Suprapubic skin (tissue), 4 donors: Measurements from ENCODE around the gene TAPT1. TPM values are rescaled to one million over a fixed set of nuclear protein-coding genes. Genes with fewer than 3 reads are reported as not detected.

Experiments
- DNase-seq, 2 donors: peaks; one replicate each; pipeline ENCODE4 v3.0.0-alpha.2; 2019; ENCODE audit warnings: low spot score in 2 of 2
- H3K27ac ChIP-seq: fragments of 200-600 bp; sonication (generic); one replicate; pipeline ENCODE4 v1.5.1; 2019
- H3K27me3 ChIP-seq: fragments of 200-600 bp; sonication (generic); one replicate; pipeline ENCODE4 v1.5.1; 2019
- H3K36me3 ChIP-seq: fragments of 200-600 bp; sonication (generic); one replicate; pipeline ENCODE4 v1.5.1; 2019
- H3K4me1 ChIP-seq: fragments of 200-600 bp; sonication (generic); one replicate; pipeline ENCODE4 v1.5.1; 2019
- H3K4me3 ChIP-seq: fragments of 200-600 bp; sonication (generic); one replicate; pipeline ENCODE4 v1.5.1; 2019; ENCODE audit warnings: mild to moderate bottlenecking
- H3K9me3 ChIP-seq: fragments of 200-600 bp; sonication (generic); one replicate; pipeline ENCODE4 v1.5.1; 2019
- EP300 ChIP-seq: sonication (generic); formaldehyde crosslinking; IDR thresholded peaks from one replicate; pipeline ENCODE4 v1.6.1; 2017; ENCODE audit warnings: antibody characterized with exemption
- POLR2A ChIP-seq, 2 donors: fragments of 450-650 bp; IDR thresholded peaks; one replicate each; pipeline ENCODE4 v1.6.1; 2017; ENCODE audit warnings: antibody characterized with exemption in 2 of 2, mild to moderate bottlenecking in 2 of 2, moderate library complexity in 2 of 2
- POLR2AphosphoS5 ChIP-seq, 3 donors: sonication (generic); formaldehyde crosslinking; IDR thresholded peaks; one replicate each; pipeline ENCODE4 v1.6.1; 2017; ENCODE audit warnings: antibody characterized with exemption in 3 of 3
- WGBS: methylation state at CpG from one replicate; pipeline ENCODE4 v1.1.5; 2018; 5-methylcytosine and 5-hydroxymethylcytosine counted together
- total RNA-seq, 4 donors: library from RNA; depleted of rRNA; stranded (reverse); fragments of >200 nt; gene quantifications; one replicate each; pipeline ENCODE4 v1.1.0, GENCODE V29; 2016
- TF ChIP-seq, protein P1 (sequence below), 2 donors: fragments of 200-600 bp in 1 of 2; fragments of 450-650 bp in 1 of 2; sonication (generic) in 1 of 2; IDR thresholded peaks; one replicate each; pipeline ENCODE4 v1.5.1; 2016 to 2019; ENCODE audit warnings: antibody characterized with exemption in 2 of 2, mild to moderate bottlenecking in 1 of 2, moderate library complexity in 1 of 2

Gene TAPT1
- total RNA-seq, 4 donors from 2014 or later: 15.3 to 57.2 (median 23.7) TPM

DNA sequence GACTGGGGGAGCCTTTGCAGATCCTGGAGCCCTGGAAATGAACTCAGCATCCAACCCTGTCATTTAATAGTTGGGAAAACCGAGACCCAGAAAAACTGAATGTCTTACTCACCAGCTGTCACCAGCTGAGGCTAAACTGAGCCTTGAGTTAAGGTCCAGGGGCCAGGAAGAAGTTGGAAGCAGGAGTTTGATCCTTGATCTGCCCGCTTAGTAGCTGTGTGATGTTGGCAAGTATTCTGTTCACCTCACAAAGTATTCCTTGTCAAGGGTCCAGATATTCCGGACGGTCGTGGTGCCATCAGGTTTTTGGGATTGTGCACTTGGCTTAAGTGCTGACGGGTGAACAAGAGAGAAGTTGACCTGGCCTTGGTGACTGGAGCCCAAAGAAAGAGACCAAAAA, 111.7 kb downstream of the TAPT1 start:
- no peak for DNase-seq
- H3K27me3 ChIP-seq: no peaks in the 10 kb centered on the region
- H3K36me3 ChIP-seq: no peaks in the 10 kb centered on the region
- TF ChIP-seq EP300 (no peak), POLR2A (IDR thresholded peaks at IDR 0.05) (no peak), POLR2AphosphoS5 (IDR thresholded peaks at IDR 0.05) (no peak)
- TF ChIP-seq, protein P1, sequence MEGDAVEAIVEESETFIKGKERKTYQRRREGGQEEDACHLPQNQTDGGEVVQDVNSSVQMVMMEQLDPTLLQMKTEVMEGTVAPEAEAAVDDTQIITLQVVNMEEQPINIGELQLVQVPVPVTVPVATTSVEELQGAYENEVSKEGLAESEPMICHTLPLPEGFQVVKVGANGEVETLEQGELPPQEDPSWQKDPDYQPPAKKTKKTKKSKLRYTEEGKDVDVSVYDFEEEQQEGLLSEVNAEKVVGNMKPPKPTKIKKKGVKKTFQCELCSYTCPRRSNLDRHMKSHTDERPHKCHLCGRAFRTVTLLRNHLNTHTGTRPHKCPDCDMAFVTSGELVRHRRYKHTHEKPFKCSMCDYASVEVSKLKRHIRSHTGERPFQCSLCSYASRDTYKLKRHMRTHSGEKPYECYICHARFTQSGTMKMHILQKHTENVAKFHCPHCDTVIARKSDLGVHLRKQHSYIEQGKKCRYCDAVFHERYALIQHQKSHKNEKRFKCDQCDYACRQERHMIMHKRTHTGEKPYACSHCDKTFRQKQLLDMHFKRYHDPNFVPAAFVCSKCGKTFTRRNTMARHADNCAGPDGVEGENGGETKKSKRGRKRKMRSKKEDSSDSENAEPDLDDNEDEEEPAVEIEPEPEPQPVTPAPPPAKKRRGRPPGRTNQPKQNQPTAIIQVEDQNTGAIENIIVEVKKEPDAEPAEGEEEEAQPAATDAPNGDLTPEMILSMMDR (IDR thresholded peaks at IDR 0.05): no peak
- H3K9me3 ChIP-seq: no peaks in the 10 kb centered on the region
- WGBS: 92% methylated on average over 6 of the region's 6 CpGs
- no peak overlapping the region for H3K4me3 ChIP-seq
- no peak overlapping the region for H3K27ac ChIP-seq
- no peaks in the 10 kb centered on the region for H3K4me1 ChIP-seq

DNA sequence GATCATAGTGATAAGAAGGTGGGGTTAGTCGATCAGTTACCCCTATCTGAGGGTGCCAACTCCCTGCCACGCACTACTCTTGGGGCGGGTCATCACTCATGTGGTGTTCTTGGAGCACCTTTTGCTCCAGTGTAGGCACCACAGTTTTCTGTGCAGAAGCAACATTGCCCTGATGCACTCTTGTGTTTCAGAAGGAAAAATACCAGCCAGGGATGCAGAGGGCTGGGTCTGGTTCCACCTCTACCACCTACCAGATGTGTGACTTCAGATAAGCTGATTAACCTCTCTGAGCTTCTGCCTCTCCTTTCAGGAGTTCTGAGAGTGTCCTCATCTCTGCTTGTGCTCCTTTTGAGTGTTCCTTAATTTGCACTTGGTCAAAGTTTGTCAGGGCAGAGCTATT, 112.5 kb downstream of the TAPT1 start:
- DNase-seq: no peak

DNA sequence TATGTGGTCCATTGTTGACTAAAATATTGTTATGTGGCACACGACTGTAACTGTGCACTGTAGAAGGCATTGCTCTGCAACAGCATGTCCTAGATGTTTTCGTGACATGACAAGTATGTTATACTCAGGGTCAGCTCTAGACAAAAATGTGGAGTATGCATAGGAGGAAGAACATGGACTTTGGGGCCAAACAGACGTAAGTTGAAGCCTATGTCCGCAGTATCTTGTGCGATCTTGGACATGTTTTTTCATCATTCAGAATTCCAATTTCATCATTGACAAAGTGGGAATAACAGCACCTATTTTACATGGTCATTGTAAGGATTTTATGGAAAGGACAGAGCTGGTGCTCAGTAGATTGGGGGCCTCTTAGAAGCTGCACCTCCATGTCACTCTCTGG, 114.7 kb downstream of the TAPT1 start:
- DNase-seq: no peak
- no peak overlapping the region for H3K4me3 ChIP-seq
- no peak overlapping the region for H3K27ac ChIP-seq
- TF ChIP-seq POLR2AphosphoS5 (IDR thresholded peaks at IDR 0.05): no peak
- TF ChIP-seq, protein P1 (IDR thresholded peaks at IDR 0.05): no peak
- TF ChIP-seq POLR2A (IDR thresholded peaks at IDR 0.05): no peak
- TF ChIP-seq EP300: no peak
- no peaks in the 10 kb centered on the region for H3K27me3 ChIP-seq
- H3K9me3 ChIP-seq: no peaks in the 10 kb centered on the region
- 79% methylated on average over 5 of the region's 5 CpGs for WGBS
- no peaks in the 10 kb centered on the region for H3K36me3 ChIP-seq
- H3K4me1 ChIP-seq: no peaks in the 10 kb centered on the region

More for the DNA sequence above, 112.5 kb downstream of the TAPT1 start:
- TF ChIP-seq EP300: no peak
- TF ChIP-seq, protein P1 (IDR thresholded peaks at IDR 0.05): no peak
- no peak for TF ChIP-seq POLR2A (IDR thresholded peaks at IDR 0.05)
- TF ChIP-seq POLR2AphosphoS5 (IDR thresholded peaks at IDR 0.05): no peak
- Histone ChIP-seq H3K27me3 (no peaks in the 10 kb centered on the region), H3K36me3 (no peaks in the 10 kb centered on the region), H3K4me1 (no peaks in the 10 kb centered on the region), H3K9me3 (no peaks in the 10 kb centered on the region), H3K4me3 (no peak overlapping the region), H3K27ac (no peak overlapping the region)
- 79% methylated on average over 3 of the region's 3 CpGs for WGBS

DNA sequence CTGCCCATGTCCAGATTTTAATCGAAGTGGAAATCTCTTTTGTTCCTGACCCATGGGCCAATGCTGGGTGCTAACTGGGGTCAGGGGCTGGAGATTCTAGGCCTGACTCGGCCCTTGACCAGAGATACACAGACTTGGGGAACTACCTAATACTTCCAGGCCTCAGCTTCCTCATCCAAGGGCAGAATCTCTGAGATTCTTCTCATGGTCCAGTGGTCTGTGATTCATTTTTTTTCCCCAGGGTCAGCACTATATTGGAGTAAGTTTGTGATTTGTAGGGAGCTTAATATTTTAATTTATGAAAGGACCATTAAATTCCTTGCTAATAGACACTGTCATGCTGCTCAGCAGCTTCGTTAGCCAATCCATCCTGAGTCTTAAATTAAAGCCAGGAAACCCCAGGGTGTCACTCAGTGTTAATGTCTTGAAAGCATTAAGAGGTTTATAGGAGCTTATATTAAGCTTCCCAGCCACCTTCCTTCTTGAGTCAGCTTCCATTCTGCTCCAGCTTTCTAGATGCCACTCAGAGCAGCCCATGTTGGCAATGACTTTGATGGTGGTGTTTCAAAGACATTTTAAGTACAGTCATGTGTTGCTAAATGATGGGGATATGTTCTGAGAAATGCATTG, 115.5 kb downstream of the TAPT1 start:
- no peaks in the 10 kb centered on the region for H3K27me3 ChIP-seq
- TF ChIP-seq POLR2A (IDR thresholded peaks at IDR 0.05) (no peak), POLR2AphosphoS5 (IDR thresholded peaks at IDR 0.05) (no peak), EP300 (no peak)
- TF ChIP-seq, protein P1 (IDR thresholded peaks at IDR 0.05): no peak
- no peaks in the 10 kb centered on the region for H3K4me1 ChIP-seq
- no peaks in the 10 kb centered on the region for H3K36me3 ChIP-seq
- no peak overlapping the region for H3K4me3 ChIP-seq
- H3K27ac ChIP-seq: no peak overlapping the region
- H3K9me3 ChIP-seq: no peaks in the 10 kb centered on the region
- DNase-seq: no peak
- WGBS: 69% methylated on average over 3 of the region's 3 CpGs

Other genes with a start within 250 kb of the TAPT1 start
- 1 to 10 TPM; 3.4 to 9.0 (median 5.0) TPM for gene PROM1, start 142.4 kb downstream of the TAPT1 start, total RNA-seq